LHCN-M2 (cell line): ENCODE results near the gene MLF2. TPM values are rescaled to one million over a fixed set of nuclear protein-coding genes. Genes with fewer than 3 reads are reported as not detected.
A peak's percentile ranks its signal among the peaks of the same experiment; 100 is the strongest.
"Not testable (repeated sequence)": the region's sequence is repeated elsewhere in the genome, so short reads cannot be mapped to it uniquely, and the experiment has no call there.

ENCODE experiments used
- DNase-seq: peaks from one replicate; pipeline ENCODE4 v3.0.0-alpha.2; 2012; ENCODE audit warnings: low read depth
- total RNA-seq: library from RNA; depleted of rRNA; stranded (reverse); fragments of >200 nt; gene quantifications from 2 replicates; pipeline ENCODE4 v1.2.3, GENCODE V29; 2014

MLF2 gene
- total RNA-seq, 1 experiment from 2014 or later = 308 TPM

DNA sequence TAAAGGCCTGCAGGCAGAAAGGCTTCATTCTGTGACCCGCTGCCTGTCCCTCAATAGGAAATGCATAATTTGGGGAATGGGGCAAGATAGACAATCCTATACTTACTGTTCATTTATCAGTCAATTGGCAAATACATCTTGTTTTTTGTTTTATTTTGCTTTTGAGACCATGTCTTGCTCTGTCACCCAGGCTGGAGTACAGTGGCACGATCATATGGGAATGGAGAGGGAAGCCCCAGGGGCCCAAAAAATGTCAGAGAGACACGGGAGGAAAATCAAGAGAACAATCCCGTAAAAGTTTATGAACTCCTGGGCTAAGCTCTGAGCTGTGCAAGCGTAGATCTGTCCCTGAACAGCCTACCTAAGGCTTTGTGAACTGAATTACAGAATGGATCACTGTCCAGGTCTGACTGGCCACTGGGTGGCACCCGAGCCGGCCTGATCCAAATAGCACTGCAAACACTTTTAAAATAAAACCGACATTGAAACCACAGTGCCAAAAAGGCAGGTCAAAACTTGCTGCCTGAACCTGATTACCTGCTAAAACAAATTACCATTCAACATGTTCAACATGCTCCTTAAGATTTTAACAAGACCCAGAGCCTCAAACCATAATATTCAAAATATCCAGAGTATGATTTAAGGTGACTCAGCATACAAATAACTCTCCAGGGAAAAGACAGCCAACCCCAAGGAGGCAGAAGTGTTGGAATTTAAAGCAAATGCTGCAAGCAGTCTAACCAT, 17.3 kb downstream of the MLF2 start:
- DNase-seq = peak; percentile 77

DNA sequence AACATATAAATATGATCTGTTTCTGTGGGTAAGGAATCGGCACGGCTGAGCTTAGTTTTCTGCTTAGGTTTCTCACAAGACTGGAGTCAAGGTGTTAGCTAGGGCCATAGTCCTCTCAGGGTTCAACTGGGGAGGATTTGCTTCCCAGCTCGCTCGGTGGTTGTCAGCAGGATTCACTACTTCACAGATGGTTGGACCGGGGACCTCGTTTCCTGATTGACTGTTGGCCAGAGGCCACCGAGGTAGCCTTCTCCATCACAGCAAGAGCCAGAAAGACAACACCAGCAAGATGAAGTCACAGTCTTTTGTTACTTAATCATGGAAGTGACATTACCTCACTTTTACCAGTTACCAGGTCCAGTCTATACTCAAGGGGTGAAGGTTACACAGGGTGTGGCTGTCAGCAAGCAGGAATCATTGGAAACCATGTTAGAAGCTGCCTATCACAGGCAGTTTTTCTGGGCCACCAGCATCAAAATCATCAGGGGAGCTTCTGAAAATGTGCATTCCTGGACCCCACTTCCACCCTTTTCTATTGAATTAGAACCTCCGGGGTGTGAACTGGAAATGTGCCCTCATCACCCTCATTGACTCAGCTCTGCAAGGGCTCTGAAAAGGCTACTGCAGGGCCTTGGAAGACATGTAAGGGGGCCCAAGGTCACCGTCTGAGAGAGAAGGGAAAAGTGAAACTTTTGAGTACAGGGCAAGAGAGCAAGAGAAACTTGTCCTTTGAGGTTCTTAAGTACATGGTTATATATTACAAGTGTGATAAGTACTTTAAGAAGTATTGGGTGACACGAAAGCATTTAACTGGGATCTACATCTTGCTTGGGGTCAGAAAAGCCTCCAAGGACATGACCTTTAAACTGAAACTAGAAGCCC, 18.2 kb downstream of the MLF2 start:
- DNase-seq = no peak

DNA sequence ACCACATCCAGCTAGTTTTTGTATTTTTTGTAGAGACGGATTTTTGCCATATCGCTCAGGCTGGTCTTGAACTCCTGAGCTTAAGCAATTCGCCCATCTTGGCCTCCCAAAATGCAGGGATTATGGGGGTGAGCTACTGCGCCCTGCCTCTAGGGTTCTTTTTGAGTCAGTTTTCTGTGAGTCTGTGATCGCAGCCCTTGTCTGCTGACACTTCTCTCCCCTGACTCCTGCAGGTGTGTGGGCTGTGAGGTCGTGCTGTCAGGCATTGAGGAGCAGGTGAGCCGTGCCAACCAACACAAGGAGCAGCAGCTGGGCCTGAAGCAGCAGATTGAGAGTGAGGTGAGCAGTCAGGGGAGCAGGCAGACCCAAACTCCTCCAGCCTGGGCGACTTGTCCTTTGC, 22.8 kb downstream of the MLF2 start:
- DNase-seq = no peak

DNA sequence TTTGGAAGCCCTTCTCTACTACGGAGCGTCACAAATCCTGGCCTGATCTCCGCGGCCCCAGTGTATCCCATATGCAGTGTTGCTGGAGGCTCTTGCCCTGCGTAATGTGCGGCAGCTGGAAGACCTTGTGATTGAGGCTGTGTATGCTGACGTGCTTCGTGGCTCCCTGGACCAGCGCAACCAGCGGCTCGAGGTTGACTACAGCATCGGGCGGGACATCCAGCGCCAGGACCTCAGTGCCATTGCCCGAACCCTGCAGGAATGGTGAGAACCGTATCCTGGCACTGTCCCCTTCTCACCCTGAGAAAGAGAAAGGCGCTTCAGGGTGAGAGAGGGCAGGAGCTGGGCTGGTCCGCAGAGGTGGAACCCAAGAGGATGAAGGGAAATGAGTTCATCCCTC, 23.8 kb downstream of the MLF2 start:
- no peak for DNase-seq

DNA sequence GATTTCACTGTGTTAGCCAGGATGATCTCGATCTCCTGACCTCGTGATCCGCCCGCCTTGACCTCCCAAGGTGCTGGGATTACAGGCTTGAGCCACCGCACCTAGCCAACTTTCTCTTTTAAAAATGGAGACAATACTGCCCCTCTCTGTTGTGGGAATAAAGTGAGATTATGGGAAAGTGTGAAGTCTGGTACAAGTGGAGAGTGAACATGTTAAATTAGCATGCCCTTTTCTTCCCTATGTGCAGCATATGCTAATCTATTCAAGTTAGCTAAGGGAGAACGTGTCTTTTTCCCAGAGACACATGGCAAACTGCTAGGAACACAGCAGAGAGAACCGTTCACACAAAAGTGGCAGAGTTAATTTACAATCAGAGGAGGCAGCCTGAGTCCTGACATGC, 27.6 kb downstream of the MLF2 start:
- no peak for DNase-seq

DNA sequence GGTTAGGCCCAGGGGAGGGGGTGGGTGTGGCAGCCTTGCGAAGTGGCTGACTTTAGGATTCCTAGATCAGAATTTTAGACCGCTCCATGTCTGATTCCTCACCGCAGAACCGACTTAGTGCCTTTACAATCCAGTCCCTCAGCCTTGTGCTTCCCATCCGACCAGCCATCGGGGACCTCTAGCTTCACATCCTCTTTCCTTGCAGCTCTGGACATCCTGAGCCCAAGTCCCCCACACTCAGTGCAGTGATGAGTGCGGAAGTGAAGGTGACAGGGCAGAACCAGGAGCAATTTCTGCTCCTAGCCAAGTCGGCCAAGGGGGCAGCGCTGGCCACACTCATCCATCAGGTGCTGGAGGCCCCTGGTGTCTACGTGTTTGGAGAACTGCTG, 28.5 kb downstream of the MLF2 start:
- DNase-seq = no peak

DNA sequence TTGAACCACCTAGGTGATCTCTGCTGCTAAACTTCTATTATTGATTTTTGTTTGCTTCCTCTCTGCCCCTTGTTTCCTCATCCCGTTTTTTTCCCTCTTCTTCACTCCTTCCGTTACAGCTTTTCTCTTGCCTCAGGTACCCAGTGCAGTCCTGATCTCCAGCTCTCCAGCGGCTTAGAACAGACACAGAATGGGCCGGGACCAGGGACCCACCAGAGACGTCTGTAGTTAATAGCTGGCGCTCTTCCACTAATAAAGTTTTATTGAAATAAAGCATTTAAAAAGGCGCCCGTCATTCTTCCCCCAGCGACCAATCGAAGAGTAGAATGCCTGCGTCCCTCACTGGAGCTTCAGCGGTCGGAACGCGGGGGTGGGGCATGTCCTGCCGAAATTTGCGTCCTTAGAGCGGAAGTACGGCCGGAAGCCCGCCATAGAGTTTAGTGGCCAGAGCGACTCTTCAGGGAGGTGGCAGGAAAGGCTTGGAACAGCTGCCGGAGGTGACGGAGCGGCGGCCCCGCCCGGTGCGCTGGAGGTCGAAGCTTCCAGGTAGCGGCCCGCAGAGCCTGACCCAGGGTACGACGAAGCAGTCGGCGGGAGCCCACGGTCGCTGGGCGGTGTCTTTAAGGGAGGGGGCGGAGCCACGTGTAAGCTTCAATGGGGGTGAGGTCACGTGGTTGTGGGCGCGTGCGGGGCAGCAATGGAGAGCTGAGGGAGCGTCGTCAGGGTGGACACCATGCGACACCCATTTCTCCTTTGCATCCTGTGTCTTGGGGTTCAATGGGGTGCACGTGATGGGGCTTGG, 29.1 kb downstream of the MLF2 start, which contains the start of gene COPS7A:
Gene COPS7A (plus strand): TSS at position 440 of the 802 bp plus-strand sequence. CDS start 611 bp downstream, outside the sequence.
- peak; percentile 98 for DNase-seq

DNA sequence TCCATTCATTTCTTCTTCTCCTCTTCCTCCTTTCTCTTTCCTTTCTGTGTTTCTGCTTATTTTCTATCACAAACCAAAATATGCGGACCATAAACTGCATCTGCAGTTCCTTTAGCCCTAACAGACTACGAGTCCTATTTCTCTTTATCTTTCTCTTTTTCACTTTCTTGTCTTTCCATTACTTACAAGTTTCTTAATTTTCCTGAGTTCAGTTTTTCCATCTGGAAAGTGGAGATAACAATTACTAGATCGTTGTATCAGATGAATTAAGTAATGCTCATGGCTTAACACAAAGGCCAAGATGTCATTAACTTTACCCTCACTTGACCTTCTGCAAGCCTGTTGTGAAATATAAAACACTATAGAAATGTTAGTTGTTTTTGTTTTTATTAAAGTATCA, 30.1 kb downstream of the MLF2 start:
- DNase-seq = no peak

DNA sequence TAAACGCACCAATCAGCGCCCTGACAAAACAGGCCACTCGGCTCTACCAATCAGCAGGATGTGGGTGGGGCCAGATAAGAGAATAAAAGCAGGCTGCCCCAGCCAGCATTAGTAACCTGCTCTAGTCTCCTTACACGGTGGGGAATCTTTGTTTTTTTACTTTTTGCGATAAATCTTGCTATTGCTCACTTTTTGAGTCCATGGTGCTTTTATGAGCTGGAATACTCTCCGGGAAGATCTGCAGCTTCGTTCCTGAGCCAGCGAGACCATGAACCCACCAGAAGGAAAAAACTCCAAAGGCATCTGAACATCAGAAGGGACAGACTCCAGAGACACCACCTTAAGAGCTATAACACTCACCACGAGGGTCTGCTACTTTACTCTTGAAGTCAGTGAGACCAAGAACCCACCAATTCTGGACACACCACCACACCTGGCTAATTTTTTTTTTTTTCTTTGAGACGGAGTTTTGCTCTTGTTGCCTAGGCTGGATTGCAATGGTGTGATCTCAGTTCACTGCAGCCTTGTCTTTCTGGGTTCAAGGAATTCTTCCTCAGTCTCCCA, 36.0 kb downstream of the MLF2 start:
- DNase-seq = no peak

DNA sequence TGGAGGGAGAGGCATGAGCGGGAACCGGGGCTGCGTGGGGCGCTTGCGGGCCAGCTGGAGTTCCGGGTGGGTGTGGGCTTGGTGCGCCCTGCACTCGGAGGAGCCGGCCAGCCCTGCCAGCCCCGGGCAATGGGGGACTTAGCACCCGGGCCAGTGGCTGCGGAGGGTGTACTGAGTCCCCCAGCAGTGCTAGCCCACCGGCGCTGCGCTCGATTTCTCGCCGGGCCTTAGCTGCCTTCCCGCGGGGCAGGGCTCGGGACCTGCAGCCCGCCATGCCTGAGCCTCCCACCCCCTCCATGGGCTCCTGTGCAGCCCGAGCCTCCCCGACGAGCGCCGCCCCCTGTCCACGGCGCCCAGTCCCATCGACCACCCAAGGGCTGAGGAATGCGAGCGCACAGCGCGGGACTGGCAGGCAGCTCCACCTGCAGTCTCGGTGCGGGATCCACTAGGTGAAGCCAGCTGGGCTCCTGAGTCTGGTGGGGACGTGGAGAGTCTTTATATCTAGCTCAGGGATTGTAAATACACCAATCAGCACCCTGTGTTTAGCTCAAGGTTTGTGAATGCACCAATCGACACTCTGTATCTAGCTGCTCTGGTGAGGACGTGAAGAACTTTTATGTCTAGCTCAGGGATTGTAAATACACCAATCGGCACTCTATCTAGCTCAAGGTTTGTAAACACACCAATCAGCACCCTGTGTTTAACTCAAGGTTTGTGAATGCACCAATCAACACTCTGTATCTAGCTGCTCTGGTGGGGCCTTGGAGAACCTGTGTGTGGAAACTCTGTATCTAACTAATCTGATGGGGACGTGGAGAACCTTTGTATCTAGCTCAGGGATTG, 36.7 kb downstream of the MLF2 start:
- DNase-seq = not testable (repeated sequence)

DNA sequence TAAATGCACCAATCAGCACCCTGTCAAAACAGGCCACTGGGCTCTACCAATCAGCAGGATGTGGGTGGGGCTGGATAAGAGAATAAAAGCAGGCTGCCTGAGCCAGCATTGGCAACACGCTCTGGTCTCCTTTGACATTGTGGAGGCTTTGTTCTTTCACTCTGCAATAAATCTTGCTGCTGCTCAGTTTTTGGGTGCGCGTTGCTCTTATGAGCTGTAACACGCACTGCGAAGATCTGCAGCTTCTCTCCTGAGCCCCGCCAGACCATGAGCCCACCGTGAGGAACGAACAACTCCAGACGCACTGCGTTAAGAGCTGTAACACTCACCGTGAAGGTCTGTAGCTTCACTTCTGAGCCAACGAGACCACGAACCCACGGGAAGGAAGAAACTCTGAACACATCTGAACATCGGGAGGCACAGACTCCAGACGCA, 44.0 kb downstream of the MLF2 start:
- DNase-seq = no peak

DNA sequence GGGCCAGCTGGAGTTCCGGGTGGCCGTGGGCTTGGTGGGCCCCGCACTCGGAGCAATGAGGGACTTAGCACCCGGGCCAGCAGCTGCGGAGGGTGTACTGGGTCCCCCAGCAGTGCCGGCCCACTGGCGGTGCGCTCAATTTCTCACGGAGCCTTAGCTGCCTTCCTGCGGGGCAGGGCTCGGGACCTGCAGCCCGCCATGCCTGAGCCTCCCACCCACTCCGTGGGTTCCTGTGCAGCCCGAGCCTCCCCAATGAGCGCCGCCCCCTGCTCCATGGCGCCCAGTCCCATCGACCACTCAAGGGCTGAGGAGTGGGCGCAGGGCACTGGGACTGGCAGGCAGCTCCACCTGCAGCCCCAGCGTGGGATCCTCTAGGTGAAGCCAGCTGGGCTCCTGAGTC, 44.6 kb downstream of the MLF2 start:
- DNase-seq = not testable (repeated sequence)

DNA sequence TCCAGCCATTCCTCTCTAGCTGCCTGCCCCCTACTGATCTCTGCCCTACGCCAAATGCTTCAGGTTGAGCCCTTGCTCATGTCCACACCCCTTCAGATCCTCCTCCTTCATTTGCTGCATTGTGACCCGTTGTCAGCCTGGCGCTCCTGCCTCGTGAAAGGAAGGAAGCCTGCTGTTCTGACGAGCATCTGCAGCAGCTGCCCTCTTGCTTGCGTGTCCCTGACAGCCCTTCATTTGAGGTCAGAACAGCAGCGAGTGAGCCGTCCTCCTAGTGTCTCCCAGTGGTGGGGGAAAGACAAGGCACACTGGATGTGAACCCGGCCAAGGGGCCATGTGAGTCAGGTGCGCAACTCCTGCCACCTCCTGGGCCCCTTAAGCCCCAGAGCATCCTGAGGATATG, 49.3 kb downstream of the MLF2 start:
- peak; percentile 78 for DNase-seq

DNA sequence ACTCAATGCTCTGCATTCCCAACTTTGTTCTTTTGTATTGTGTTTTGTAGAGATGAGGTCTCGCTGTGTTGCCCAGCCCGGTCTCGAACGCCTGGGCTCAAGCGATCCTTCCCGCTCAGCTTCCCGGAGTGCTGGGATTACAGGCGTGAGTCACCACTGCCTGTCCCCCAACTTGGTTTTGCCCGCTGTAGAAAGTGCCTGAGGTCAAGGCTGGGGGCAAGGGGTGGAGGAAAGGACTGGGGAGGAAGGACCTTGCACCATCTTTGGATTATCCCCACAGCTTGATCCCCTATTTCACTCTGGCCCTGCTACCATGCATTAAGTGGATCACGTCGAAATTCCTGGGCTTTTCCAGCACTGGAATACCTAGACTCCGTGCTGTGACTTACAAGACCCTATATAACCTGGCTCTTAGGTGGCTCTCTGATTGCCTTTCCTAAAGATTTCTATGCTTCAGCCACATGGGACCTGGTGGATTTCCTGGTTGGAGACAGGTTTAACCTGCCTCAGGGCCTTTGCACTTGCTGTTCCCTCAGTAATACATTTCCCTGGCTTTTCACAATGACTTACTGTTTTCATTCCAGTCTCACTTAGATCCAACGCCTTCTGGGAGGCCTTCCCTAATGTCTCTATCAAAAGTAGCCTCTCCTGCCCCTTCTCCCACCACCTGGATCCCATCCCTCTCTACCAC, 51.7 kb downstream of the MLF2 start:
- DNase-seq = peak; percentile 22

DNA sequence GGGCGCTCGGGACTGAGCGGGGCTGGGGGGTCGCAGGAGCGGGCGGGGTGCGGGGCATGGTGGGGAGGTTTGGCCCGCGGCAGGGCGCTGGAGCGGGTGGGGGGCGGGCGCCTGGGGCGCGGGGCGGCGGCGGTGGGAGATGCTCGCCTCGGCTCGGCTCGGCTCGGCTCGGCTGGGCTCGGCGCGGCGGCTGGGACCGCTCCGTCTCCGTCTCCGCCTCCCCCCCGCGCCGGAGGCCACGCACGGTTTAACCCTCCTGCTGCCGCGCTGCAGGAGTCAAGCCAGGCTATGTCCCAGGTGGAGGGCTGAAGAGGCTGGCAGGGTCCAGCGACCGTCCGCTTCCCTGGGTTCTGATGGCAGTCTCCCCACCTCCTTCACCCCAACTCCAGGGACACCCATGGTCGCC, 52.3 kb downstream of the MLF2 start, which contains the start of gene PIANP:
Gene PIANP (minus strand): TSS at position 170 of the 406 bp plus-strand sequence. CDS start 2,754 bp downstream, outside the sequence.
- no peak for DNase-seq

DNA sequence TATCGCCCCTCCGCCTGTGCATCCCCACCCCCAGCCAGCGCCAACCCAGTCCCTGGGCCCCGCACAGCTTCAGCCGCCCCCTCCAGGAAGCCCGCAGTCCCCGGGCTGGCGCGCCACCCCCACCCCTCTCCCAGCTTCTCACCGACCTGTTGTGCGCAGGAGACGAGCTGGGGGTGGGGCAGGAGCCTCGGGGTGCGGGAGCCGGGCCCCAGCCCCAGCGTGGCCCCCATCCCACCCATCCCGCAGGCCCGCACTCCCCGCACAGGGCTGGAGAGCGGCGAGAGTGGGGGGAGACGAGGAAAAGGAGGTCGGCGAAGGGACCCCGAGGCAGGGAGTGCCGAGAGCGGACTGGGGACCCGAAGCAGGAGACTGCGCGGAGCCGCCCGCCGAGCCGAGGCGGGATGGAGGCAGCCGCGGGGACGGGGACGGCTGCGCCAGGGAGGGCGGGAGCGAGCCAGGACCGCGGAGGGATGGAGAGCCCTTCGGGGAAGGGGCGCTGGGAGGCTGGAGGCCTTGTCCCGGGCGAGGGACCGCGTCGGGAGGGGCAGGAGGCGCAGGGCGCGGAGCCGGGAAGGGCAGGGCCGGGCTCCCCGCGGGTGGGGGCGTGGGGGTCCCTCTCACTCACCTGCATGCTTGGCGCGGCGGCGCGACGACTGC, 52.8 kb downstream of the MLF2 start:
- DNase-seq = no peak

DNA sequence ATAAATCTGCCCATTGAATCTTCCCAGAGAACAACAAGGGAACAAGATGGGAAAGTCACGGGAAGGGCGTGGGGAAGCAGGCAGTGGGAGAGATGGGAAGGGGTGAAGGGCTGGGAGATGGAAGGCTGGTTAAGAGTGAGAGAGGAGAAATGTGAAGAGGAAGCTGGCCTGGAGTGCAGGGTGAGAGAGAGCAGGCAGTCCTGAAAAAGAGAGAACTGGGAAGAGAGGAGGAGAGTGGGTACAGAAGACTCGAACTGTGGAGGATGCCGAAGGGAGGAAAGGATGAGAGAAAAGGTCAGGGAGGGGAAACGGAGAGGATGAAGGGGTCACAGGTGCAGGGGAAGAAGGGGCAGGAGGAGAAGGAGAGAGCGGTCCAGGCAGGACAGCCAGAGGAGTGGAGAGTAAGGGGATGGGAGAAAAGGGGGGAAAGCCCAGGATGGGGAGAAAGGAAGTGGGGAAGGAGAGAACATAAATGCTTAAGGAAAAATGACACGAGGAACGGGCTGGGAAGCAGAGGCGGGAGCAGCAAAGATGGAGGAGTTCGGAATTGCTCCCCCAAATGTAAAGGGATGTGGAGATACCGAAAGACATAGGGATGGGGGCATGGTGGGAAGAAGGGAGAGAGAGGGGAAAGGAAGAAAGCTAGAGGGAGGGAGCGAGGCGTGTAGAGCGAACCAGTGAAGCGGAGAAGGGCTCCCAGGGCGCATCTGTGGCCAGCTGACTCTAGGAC, 53.5 kb downstream of the MLF2 start:
- no peak for DNase-seq

DNA sequence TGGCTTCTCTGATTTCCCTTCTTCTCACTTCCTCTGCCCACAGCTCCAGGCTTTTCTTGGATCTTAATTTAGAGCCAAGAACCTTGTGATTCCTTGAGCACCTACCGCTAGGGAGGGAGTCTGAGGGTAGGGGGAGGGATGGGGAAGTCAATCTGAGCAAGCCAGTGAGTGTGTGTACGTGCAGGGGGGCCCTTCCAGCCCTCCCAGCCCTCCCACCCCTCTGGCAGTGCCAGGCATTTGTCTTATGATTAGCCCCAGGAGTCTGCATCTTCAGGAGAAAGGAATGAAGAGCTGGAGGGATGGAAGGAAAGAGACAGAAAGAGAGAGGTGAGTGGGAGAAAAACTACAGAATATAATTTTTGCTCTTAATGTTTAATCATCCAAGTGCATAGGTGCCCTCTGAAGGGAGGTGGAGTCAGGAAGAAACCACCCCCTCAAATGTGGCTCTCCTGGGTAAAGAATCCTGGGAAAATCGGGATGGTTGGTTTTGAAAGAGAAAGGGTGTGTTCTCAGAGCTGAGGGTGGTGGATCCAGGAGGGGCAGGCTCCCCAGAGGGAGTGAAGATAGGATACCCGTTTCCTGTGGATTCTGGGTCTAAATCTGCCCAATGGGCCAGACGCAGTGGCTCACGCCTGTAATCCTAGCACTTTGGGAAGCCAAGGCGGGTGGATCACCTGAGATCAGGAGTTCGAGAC, 54.4 kb downstream of the MLF2 start:
- DNase-seq = no peak
